ENCODE measurements around the gene PDXK. TPM values are rescaled to one million over a fixed set of nuclear protein-coding genes. Genes with fewer than 3 reads are reported as not detected.

Gene PDXK
- total RNA-seq, 1 donor from 2014 or later: 195 TPM

- no peak overlapping the region for H3K4me3 ChIP-seq
- intact Hi-C loops (cut with DNase I): no loop called here
- DNase-seq (no peak), ATAC-seq (no peak)
- H3K9me3 ChIP-seq: no peaks in the 10 kb centered on the region
- TF ChIP-seq CTCF (IDR thresholded peaks at IDR 0.05): no peak
- peaks cover 16% of the 10 kb centered on the region for H3K36me3 ChIP-seq
- H3K27ac ChIP-seq: no peak overlapping the region
- H3K27me3 ChIP-seq (ENCODE audit: low read depth): no peaks in the 10 kb centered on the region
- peaks cover 32% of the 10 kb centered on the region for H3K4me1 ChIP-seq
Measured at GRCh38 chr21:43777953-43778352, 59.0 kb downstream of the PDXK start.

- H3K27me3 ChIP-seq (ENCODE audit: low read depth): no peaks in the 10 kb centered on the region
- DNase-seq (no peak), ATAC-seq (no peak)
- no peak overlapping the region for H3K4me3 ChIP-seq
- intact Hi-C loops (cut with DNase I): no loop called here
- TF ChIP-seq CTCF (IDR thresholded peaks at IDR 0.05): no peak
- peaks cover 9% of the 10 kb centered on the region for H3K36me3 ChIP-seq
- H3K27ac ChIP-seq: peak overlapping the region; percentile 14
- no peaks in the 10 kb centered on the region for H3K9me3 ChIP-seq
- H3K4me1 ChIP-seq: peaks cover 26% of the 10 kb centered on the region
Measured at GRCh38 chr21:43778469-43779335, 59.8 kb downstream of the PDXK start.

GRCh38 chr21:43779660-43780059 is 60.7 kb downstream of the PDXK start:
- H3K27me3 ChIP-seq (ENCODE audit: low read depth): no peaks in the 10 kb centered on the region
- H3K9me3 ChIP-seq: no peaks in the 10 kb centered on the region
- H3K4me1 ChIP-seq: peaks cover 20% of the 10 kb centered on the region
- DNase-seq (no peak), ATAC-seq (no peak)
- H3K36me3 ChIP-seq: no peaks in the 10 kb centered on the region
- H3K27ac ChIP-seq: no peak overlapping the region
- H3K4me3 ChIP-seq: no peak overlapping the region
- no peak for TF ChIP-seq CTCF (IDR thresholded peaks at IDR 0.05)
- intact Hi-C loops (cut with DNase I): no loop called here

GRCh38 chr21:43781846-43782245 is 62.9 kb downstream of the PDXK start:
- Histone ChIP-seq H3K27ac (peak overlapping the region; percentile 58), H3K27me3 (ENCODE audit: low read depth) (no peaks in the 10 kb centered on the region), H3K4me3 (no peak overlapping the region), H3K9me3 (no peaks in the 10 kb centered on the region), H3K36me3 (no peaks in the 10 kb centered on the region), H3K4me1 (peaks cover 11% of the 10 kb centered on the region)
- no peak for ATAC-seq
- intact Hi-C loops (cut with DNase I): no loop called here
- TF ChIP-seq CTCF (IDR thresholded peaks at IDR 0.05): no peak
- no peak for DNase-seq

GRCh38 chr21:43782431-43783097 is 63.6 kb downstream of the PDXK start:
- no peak for DNase-seq
- no peaks in the 10 kb centered on the region for H3K9me3 ChIP-seq
- no peak for TF ChIP-seq CTCF (IDR thresholded peaks at IDR 0.05)
- intact Hi-C loops (cut with DNase I): no loop called here
- ATAC-seq: peak; percentile 58 to 83
- no peak overlapping the region for H3K4me3 ChIP-seq
- no peaks in the 10 kb centered on the region for H3K27me3 ChIP-seq (ENCODE audit: low read depth)
- peak overlapping the region; percentile 58 for H3K27ac ChIP-seq
- H3K4me1 ChIP-seq: peaks cover 11% of the 10 kb centered on the region
- no peaks in the 10 kb centered on the region for H3K36me3 ChIP-seq

Data from lower lobe of right lung (tissue), 2 donors.